GM19328 (cell line): ENCODE data around the gene DGKK.

Source experiments
- ATAC-seq: cut with Tn5 transposase; IDR thresholded peaks from one replicate; pipeline ENCODE4 v1.9.1; 2021; ENCODE audit warnings: mild to moderate bottlenecking, moderate library complexity; ENCODE audit not compliant: unreplicated experiment

Gene DGKK, protein sequence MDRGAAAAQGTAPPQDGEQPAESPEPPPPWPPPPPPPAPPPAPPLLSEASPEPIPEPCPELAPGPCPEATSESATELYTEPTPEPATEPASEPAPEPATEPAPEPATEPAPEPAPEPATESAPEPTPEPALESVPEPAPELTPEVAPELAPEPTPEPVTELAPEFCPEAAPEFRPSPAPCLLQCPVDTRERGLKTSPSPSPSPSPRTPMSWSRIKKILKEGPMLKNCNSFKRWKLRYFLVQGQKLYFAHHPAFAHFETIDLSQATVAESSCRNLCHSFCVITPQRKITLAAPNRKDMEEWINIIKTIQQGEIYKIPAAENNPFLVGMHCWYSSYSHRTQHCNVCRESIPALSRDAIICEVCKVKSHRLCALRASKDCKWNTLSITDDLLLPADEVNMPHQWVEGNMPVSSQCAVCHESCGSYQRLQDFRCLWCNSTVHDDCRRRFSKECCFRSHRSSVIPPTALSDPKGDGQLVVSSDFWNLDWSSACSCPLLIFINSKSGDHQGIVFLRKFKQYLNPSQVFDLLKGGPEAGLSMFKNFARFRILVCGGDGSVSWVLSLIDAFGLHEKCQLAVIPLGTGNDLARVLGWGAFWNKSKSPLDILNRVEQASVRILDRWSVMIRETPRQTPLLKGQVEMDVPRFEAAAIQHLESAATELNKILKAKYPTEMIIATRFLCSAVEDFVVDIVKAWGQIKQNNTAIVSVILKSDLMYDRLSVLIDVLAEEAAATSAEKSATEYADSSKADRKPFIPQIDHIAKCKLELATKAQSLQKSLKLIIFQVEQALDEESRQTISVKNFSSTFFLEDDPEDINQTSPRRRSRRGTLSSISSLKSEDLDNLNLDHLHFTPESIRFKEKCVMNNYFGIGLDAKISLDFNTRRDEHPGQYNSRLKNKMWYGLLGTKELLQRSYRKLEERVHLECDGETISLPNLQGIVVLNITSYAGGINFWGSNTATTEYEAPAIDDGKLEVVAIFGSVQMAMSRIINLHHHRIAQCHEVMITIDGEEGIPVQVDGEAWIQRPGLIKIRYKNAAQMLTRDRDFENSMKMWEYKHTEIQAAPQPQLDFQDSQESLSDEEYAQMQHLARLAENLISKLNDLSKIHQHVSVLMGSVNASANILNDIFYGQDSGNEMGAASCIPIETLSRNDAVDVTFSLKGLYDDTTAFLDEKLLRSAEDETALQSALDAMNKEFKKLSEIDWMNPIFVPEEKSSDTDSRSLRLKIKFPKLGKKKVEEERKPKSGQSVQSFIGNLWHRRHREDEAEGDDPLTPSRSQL

DNA sequence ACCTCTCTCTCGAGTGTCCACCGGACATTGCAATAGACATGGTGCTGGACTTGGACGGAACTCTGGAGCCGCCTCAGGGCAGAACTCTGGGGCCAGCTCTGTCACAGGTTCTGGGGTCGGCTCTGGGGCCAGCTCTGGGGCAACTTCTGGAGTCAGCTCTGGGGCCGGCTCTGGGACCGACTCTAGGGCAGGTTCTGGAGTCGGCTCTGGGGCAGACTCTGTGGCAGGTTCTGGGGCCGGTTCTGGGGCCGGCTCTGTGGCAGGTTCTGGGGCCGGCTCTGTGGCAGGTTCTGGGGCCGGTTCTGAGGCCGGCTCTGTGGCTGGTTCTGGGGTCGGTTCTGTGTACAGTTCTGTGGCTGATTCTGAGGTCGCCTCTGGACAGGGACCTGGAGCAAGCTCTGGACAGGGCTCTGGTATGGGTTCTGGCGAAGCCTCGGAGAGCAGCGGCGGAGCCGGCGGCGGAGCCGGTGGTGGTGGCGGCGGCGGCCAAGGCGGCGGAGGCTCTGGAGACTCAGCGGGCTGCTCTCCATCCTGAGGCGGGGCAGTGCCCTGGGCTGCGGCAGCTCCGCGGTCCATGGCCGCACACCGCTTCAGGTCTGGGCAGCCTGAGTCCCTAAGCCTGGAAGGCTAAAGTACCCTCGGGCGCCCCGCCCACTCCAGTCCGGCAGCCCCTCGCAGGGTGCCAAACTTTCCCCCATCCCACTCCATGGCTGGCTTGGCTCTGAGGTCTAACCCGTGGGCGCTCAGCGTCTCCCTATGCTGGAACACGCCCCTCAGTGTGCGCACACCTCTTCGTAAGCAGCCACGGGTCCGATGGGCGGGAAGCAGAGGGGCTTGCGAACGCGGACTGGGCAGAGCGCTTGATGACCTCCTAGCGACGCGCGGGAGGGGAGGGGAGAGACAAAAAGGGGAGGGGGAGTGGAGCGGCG is at the start of gene DGKK:
Gene DGKK, minus strand, starts transcription at position 723 of the 929 bp plus-strand sequence. Its CDS starts 147 bp downstream, at position 576.
- no peak for ATAC-seq

DNA sequence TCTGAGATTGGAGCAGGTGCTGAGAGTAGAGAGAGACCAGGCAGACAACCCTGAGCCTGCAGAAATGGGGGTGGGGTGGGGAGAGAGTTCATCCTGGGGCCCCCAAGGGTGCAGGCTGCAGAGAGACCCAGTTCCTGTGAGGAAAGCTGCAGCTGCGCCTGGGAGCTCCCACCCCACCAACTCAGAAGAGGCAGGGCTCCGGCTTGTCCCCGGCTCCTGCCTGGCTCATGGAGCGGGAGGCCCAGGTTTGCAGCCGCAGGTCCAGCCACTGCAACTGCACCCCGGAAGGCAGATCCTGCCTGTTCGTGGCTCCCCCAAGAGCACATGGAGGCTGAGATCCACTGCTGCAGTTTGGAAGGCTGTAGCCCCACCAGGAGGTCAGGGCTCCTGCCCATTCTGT is 44.2 kb upstream of the DGKK start:
- ATAC-seq, result no peak

DNA sequence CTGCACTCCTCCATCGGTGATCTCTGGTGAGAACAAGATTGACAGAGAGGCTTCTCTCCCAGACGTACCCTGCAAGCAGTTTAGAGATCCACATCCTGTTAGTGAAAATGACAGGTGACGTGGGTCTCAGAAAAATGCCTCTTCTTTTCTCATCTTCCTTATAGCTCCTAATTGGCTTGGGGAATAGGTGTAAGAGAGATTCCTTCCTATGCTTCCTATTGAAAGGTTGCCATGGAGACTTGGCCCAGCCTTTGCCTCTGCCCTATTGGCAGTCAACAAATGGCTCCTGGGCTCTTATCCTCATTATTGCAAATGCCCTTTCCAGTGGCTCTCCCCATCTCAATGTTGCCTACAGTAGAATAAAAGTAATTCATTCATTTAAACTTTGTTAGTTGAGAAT is 26.5 kb upstream of the DGKK start:
- ATAC-seq, result no peak

DNA sequence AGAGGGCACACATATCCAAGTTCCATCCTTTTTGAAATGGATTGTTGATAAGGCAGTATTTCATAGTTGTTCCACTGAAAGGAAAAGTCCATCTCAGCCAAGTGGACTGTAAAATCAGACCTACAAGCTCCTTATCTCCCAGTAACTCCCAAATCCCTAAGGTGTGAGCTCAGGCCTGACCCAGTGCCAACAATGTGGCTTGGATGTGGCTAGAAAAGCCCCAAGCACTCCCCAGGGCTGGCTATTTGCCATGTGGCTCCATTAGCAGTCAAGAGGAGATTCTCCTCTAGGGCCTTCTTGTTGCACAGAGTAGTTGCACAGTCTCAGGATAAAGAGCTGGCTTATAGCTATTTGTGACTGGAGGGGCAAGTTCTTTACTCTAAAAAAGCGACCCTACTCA is 25.0 kb upstream of the DGKK start:
- ATAC-seq, result no peak

DNA sequence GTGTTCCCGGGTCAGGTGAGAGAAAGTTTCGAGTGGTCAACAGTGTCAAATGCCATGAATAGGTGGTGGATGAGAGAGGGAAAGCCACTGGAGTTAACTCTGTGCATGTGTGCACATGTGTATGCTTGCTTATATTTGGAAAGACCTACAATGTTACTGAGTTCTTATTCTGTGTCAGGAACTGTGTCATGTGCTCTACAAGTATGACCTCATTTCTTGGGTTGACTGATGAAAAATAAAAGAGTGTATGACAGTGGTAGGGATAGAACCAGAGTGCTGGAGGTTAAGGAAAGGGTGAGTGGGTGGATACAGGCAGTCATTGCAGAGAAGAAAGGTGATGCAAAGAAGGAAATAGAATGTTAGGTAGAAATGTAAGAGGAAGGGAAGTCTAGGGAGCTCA is 22.1 kb upstream of the DGKK start:
- ATAC-seq, result no peak

DNA sequence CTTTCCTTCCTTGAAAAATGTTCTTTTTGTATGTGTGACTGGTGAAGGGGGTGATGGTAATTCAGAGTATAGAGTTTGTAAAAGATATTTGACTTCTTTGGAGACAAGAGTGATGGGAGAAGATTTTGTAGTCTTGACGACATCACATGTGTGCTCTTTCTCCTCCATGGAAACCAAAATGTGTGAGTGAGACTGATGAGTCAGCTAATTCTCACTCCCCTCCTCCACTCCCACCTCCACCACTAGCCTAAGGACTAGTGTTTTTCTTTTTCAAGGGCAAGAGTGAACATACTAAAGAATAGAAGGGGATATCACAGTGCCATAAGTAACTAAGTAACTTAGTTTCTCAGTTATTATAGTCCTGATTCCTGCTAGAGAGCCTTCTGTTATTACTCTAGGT is 14.0 kb upstream of the DGKK start:
- no peak for ATAC-seq

DNA sequence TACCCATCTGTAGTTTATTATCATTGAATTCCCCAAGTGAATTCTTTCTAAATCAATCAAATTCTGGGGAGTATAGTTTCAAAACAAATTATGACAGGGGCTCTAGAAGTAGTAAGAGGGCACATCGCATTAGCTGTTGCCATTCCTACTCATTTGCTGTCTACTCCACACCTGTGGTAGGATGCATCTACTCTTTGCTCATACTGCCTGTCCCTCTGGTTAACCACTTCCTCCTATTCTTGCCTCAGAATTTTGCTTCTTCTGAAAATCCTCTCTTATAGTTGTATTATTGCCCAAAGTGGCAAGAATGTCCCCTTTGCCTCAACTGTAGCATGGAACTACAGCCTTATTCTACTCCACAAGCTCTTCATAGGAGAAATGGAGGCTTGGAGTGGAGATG is 12.7 kb upstream of the DGKK start:
- ATAC-seq, result no peak

DNA sequence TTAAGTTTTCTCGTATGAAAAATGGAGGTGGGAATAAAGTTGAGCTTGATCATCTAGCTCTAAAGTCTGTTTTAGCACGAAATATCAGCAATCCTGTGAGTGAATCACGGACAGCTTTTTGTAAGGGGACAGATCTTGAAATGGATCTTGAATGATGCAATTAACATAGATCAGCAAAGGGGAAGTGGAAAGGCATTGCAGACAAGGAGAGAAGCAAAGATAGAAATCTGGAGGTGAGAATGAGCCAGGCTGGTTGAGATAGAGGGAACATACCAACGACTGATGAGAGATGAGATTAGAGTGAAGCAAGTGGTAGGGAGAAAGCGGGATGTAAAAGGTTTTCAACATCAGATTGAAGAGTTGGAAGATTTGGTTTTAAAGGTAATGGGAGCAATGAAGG is 4.6 kb upstream of the DGKK start:
- ATAC-seq, result no peak

DNA sequence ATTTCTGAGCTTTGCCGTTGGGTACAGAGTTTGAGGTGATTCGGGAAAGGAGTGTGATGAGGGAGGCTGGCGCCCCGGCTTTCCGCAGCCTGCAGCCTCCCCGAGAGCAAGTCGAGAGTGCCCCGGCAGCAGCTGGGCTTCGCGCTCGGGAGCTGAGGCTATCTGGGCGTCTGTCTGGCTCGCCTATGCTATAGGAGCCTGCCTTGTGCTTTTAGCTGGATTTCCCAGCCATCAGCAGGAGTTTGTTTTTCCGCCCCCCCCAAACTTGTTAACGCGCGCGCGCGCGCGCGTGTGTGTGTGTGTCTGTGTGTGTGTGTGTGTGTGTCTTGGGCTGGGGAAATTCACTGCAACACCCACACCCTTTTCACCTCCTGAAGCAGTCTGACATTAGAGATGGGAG is 765 bp upstream of the DGKK start:
- no peak for ATAC-seq

DNA sequence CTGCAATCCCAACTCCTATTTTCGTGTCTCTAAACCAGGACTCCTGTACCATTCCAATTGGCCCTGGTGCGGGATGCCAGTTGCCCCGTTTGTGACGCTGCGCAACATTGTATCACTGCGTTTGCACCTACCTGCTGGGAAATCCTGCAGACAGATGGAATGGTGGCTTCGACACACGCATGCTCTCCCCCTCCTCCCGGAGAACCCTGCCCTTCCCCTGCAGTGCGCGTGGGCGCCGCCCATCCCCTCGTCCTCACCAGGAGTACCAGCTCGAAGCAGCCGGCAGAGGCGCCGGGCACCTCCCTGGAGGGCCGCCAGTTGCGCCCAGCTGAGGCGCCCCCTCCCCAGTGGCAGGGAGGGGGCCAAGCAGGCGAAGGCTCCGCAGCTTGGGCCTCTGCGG is 1.4 kb downstream of the DGKK start:
- ATAC-seq, result no peak

DNA sequence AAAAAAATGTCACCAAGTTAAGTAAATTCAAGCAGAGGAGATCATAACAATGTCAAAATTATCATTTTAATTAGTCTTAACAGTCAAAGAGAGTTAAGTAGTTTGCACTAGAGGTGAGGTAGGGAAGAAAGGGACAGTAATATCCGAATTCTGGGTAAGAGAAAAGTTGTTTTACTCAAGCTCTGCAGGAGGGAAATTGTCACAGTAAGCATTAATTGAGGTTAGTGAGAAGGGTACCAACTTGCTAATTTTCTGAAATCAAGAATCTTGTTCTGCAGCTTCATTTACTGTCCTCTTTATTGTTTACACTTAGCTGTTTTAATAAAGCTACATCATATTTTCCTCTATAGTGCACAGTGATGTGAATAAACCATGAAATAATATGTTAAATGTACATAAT is 11.0 kb downstream of the DGKK start:
- no peak for ATAC-seq

DNA sequence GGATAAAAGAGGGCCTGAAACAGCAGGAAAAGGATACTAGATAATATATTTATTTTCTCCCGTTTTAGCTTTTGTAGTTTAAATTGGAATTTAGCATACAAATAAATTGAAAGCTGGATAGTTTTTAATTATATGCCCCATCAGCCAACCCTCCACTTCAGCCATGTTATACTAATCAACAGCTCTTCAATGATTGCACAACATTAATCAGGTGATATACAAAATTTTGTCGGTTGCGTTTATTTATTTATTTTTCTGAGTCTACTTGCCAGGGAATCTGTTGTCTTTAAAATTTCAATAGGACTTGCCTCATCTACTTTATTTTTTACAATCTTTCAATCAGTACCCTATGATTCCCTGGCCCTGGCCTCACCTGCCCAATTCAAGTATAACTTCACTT is 12.1 kb downstream of the DGKK start:
- ATAC-seq, result no peak

DNA sequence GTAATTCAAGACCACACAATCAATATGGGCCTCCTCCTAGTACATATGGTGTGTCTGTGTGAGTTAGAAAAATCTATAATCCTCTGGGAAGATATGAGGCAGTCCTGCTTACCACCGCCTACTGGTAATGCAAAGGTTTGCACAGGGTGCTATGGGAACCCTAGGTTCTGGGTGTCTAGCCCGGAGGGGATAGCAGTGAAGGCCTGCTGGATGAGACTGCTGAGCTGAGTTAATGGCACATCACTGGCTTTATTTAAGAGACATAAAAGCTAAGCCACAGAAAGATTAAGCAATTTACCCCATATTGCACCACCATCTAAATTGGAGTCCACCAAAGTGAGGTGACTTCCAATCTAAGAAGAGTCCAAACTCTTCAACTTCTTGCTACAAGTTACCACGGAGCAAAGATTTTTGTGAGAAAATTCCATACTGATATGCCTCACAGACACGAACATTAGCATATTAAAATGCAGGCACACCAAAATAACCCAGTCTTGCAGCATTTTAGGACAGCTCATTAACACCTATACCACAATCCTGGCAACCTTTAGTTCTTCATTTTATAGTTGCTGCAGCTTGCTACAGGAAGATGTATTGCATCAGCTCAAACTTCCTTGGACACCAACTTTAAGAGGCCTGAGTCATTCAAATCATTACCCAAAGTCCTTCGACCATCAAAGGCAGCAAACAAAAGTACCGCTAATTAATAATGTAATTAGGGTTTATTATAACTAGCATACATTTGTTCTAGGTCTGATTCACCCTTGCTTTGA is 13.7 kb downstream of the DGKK start:
- no peak for ATAC-seq

DNA sequence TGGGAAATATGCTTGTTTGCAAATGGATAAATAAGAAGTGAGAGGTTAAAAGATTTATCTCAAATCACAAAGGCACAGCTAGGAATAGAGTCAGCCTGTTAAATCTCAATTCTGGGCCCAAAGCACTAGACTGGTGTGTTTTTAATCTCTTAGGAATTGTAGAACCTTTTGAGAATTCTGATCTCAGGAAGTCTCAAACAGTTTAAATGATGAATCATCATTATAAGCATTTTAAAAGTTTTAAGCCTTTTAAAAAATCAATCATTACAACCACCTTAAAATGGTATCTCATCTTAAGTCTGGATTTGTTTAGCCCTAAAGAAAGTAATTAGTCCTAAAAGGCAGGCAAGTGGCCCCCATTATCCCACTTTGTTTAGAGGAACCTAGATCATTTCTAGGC is 17.8 kb downstream of the DGKK start:
- no peak for ATAC-seq

DNA sequence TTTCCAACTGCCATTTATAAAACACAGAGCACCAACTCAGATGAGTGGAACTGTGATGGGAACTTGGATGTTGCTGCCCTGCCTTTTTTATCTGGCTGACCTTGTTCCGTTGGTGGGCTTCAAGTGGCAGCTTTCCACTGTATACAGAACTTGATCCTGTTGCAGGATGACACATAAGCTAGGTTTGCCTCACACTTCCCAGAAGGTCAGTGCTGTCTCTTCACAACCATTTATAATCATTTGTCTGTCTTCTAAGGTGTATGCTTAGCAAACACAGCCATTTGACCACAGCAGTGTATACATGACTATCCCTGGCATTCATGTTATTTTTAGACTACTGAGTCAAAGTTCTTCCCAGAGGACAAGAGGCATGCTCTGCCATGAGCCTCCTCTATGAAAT is 20.3 kb downstream of the DGKK start:
- ATAC-seq, result no peak

DNA sequence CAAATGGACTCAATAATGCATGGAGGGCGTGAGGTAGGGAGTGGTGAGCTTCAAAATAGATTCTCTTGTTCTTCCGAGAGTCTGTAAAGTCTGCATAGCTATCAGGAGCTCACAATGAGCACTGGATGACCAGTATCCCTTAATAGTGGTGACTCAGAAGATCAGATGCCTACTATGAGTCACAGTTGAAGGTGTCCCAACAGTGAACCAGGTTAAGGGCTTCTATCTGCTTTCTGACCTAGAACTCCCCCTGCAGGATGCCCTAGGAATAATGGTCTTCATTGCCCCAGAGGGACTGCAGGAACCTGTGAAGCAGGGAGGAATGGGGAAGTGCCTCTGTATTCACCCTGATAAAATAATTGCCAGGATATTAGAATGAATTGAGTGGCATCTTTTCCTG is 22.1 kb downstream of the DGKK start:
- ATAC-seq, result no peak

DNA sequence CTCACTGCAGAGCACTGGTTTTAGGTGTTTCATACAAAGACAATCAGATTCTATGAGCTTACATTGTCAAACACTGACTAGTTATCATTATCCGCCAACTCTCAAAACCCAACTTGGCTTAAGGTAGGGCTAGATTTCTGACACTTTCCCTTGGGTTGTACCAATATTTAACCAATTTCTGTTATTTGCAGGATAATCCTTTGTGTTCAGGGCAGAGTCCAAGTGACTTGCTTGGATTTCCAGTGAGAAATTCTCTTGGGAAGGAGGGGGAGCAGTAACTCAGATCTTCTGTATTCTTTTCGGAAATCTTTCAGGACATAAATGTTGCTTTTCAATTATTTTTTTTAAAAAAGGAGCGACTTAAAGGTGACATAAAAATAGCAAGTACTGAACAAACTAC is 23.1 kb downstream of the DGKK start:
- no peak for ATAC-seq

DNA sequence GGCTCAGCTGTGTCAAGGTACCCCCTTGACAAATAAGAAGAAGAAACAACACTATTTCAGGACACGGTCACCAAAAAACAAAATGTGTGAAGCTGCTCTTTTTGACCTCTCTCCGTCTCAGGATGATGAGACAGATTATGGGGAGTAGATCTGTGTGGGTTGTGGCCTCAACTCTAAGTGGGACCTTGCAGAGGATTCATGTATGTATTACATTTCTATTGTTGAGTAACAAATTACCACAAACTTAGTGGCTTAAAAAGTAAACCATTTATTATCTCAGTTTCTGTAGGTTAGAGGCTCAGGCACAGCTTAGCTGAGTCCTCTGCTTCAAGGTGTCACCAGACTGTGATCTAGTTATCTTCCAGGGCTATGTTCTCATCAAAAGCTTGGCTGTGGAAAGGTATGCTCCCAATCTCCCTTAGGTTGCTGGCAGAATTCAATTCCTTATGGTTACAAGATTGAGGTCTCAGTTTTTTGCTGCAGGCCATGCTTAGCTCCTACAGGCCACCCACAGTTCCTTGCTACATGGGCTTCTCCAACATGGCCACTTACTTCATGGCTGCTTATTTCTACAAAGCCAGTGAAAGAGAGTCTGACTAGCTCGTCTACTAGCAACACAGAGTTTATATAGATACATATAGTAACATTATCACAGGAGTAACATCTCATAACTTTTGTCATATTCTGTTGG is 28.1 kb downstream of the DGKK start:
- ATAC-seq, result no peak

DNA sequence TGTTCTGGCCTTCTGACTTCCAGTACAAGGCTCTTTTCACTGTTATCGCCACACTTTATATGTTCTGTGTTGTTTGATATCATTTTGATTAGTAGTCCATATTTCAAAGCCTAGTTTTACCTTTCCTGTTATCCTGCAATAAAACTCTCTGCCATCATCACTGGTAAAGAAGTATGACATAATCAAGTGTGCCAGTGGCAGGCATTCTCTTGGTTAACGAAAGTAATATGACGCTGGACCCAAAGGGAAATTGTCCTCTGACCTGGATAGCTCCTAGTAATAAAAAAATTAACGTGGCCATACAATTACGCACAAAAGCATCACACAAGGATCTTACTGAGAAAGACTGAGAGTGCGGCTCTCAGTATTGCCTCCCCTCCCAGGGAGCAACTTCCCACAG is 33.8 kb downstream of the DGKK start:
- ATAC-seq, result no peak
